ENCODE measurements around the gene NPPA. TPM values are rescaled to one million over a fixed set of nuclear protein-coding genes. Genes with fewer than 3 reads are reported as not detected.

The NPPA gene
- total and polyA plus RNA-seq, 9 of the 15 experiments (the other 6 are each of a cell fraction or from before 2014, with no cell fraction given), result not detected

GRCh38 chr1:11842154-11843041 is 5.2 kb downstream of the NPPA start (continued):
- TF ChIP-seq, protein P1, sequence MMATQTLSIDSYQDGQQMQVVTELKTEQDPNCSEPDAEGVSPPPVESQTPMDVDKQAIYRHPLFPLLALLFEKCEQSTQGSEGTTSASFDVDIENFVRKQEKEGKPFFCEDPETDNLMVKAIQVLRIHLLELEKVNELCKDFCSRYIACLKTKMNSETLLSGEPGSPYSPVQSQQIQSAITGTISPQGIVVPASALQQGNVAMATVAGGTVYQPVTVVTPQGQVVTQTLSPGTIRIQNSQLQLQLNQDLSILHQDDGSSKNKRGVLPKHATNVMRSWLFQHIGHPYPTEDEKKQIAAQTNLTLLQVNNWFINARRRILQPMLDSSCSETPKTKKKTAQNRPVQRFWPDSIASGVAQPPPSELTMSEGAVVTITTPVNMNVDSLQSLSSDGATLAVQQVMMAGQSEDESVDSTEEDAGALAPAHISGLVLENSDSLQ (IDR thresholded peaks at IDR 0.05), result peak; percentile 82
- TF ChIP-seq UBTF (IDR thresholded peaks at IDR 0.05; ENCODE audit: borderline replicate concordance in 1 of 2, low read depth in 2 of 2, low read length in 2 of 2) (0 out of 4 replicates have a peak, but pooled peaks of 1 of the 2 experiments have one; percentile 67), BMI1 (IDR thresholded peaks at IDR 0.05; ENCODE audit: low read length) (no peak), LCOR (CRISPR knock-in tag; IDR thresholded peaks at IDR 0.05) (peak; percentile 99), AFF1 (IDR thresholded peaks at IDR 0.05; ENCODE audit: low read depth in 1 of 2, partially characterized antibody in 2 of 2) (peak in 1 of 2 experiments; percentile 93), ATF1 (CRISPR knock-in tag; IDR thresholded peaks at IDR 0.05) (no peak), ATF1 (tag; IDR thresholded peaks at IDR 0.05) (peak; percentile 71), MCM5 (IDR thresholded peaks at IDR 0.05; ENCODE audit: low read depth) (no peak), ZKSCAN3 (CRISPR knock-in tag; IDR thresholded peaks at IDR 0.05) (no peak), SMARCE1 (IDR thresholded peaks at IDR 0.05) (peak; percentile 96), JUN (IDR thresholded peaks at IDR 0.05; ENCODE audit: borderline replicate concordance, low read depth, low read length) (peak; percentile 80; the same call in 1 of the 2 replicates), JUN (CRISPR knock-in tag; IDR thresholded peaks at IDR 0.05; ENCODE audit: borderline replicate concordance) (no peak), ZNF584 (CRISPR knock-in tag; IDR thresholded peaks at IDR 0.05; ENCODE audit: low read depth) (no peak), FOS (IDR thresholded peaks at IDR 0.05; ENCODE audit: extremely low read depth, insufficient read length) (no peak), ZNF143 (CRISPR knock-in tag; IDR thresholded peaks at IDR 0.05) (peak; percentile 51; the same call in 1 of the 2 replicates), TARDBP (IDR thresholded peaks at IDR 0.05) (no peak)
- TF ChIP-seq, protein P2, sequence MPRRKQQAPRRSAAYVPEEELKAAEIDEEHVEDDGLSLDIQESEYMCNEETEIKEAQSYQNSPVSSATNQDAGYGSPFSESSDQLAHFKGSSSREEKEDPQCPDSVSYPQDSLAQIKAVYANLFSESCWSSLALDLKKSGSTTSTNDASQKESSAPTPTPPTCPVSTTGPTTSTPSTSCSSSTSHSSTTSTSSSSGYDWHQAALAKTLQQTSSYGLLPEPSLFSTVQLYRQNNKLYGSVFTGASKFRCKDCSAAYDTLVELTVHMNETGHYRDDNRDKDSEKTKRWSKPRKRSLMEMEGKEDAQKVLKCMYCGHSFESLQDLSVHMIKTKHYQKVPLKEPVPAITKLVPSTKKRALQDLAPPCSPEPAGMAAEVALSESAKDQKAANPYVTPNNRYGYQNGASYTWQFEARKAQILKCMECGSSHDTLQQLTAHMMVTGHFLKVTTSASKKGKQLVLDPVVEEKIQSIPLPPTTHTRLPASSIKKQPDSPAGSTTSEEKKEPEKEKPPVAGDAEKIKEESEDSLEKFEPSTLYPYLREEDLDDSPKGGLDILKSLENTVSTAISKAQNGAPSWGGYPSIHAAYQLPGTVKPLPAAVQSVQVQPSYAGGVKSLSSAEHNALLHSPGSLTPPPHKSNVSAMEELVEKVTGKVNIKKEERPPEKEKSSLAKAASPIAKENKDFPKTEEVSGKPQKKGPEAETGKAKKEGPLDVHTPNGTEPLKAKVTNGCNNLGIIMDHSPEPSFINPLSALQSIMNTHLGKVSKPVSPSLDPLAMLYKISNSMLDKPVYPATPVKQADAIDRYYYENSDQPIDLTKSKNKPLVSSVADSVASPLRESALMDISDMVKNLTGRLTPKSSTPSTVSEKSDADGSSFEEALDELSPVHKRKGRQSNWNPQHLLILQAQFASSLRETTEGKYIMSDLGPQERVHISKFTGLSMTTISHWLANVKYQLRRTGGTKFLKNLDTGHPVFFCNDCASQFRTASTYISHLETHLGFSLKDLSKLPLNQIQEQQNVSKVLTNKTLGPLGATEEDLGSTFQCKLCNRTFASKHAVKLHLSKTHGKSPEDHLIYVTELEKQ (CRISPR knock-in tag; IDR thresholded peaks at IDR 0.05), result no peak; the same call in 1 of the 2 replicates

Measured in K562 (cell line).